Stimulated activated CD4-positive, alpha-beta T cell treated with anti-CD3 and anti-CD28 coated beads, Interleukin-4, amount 100 ng/mL, for 48 hours (primary cell): ENCODE data around the gene C1RL.
"Not testable (repeated sequence)": the region's sequence is repeated elsewhere in the genome, so short reads cannot be mapped to it uniquely, and the experiment has no call there.

Experiments
- DNase-seq, 2 donors: peaks; one replicate each; pipeline ENCODE4 v3.0.0-alpha.2; 2020; ENCODE audit warnings: low read depth in 2 of 2

Gene C1RL

DNA sequence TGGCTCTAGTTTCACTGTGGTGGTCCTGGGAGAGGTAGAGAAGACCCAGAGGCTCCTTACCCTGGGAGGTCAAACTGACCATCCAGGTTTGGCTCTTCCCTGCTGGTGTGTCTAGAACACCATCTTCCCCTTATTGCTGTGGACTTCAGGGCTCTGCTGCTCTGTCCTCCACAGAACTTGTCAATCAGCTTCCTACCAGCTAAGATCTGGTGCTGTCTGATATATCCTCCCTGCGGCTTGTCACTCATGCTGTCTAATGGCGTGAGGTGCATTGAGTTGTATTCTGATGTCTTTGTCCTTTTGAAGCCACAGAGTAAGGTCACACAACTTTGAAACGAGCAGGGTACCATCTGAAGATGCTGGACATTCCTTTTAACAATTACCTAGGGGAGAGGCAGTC is 7.2 kb upstream of the C1RL start:
- no peak for DNase-seq

DNA sequence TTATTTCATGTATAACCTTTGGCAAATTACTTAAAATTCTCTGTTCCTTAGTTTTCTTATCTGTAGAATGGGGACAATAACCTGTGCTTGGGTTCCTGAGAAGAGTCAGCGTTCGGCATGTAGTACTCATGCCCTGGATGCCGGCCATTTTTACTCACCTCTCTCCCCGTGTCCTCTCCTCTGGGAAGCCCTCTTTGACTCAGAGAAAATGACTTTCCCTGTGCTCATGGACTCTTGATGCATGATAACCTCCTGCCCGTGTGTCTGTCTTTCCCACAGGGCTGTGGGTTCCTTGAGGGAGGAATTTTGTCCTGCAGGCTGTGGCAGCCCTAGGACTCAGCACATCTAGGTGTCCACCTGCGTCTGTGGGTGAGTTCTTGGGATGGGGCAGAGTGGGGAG is 5.8 kb upstream of the C1RL start:
- no peak for DNase-seq

DNA sequence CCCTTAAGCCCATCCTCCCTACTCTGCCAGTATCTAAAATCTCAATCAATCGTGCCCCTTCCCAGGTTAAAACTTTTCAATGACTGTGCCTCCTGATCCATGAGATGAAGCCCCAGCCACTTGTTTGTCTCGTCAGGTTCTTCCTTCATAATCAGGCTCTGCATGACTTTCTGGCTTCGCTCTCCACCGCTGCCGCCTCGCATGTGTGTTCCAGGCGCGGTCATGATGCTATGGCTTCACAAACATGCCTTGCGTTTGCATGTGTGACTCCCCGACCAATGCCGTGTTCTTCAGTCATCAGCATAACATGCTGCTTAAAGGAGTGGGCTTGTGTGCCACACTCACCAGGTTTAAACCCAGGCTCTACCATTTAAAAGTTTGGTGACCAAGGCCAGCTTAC is 5.0 kb upstream of the C1RL start:
- DNase-seq, result no peak

DNA sequence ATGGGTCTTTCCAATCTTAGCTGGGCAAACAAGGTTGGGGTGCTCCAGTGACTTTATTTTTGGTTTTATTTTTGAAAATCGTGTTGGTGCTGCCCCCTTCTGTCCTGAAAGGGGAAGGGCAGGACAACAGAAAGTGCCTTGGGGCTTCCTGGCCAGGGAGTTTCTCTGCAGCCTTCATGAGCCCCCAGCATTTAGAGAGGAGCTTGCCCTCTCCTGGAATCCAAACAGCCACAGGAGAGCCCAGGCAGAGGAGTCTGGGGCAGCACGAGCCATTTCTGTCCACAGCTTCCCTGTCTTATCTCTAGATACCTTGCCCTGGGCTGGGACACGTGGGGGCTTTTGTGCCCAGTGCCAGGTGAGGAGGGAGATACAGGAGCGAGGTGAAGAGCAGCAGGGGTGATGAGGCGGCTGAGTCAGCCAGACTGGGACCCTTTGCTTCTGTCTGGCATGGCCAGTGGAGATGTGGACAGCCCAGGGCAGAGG is 4.4 kb upstream of the C1RL start:
- no peak for DNase-seq

DNA sequence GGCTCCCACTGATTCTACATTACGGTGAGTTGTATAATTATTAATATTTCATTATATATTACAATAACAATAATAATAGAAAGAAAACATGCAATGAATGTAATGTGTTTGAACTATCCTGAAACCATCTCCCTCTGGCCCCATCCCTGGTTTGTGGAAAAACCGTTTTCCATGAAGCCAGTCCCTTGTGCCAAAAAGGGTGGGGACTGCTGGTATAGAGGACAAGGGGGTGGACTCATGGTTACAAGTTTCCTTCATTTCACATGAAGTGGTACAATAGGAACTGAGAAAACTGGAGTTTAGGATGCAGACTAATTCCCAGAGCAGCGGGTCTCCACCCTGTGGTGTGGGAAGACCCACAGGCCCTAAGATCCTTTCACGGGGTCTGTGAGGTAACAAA is 3.0 kb upstream of the C1RL start:
- DNase-seq, result no peak

DNA sequence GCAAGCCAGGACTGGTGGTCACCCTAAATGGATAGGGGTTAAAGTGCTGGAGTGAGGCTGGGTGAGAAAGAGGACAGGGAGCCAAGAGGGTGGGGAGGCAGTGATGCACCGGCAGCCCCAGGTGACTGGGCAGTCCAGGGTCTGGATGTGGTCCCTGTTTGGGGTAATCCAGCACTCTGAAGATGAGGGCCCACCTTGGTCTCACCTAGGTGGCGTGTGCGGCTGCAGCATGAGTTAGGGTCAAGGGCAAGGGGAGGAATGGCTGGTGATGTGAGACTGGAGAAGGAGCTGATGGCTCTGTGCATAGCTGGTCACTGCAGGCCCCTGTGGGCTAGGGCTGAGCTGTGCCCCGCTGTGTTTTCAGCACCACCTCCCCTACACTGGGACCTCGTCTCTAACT is 1.6 kb upstream of the C1RL start:
- no peak for DNase-seq

DNA sequence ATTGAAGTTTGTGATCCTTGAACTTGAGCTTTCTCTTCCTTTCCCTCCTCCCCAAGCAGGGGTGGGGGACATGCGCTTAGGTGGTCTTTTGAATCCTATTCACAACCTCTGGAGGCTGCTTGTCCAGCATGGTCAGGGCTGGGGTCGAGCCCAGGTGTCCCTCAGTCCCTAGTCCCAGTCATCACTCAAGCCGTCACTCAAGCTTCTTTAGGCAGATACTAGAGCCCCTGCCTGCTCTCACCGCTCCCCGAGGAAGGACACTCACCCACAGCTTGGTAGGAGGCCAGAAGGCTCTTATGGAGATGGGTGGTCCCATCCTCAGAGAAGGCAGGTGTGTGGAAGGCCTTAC is 532 bp upstream of the C1RL start:
- no peak for DNase-seq

DNA sequence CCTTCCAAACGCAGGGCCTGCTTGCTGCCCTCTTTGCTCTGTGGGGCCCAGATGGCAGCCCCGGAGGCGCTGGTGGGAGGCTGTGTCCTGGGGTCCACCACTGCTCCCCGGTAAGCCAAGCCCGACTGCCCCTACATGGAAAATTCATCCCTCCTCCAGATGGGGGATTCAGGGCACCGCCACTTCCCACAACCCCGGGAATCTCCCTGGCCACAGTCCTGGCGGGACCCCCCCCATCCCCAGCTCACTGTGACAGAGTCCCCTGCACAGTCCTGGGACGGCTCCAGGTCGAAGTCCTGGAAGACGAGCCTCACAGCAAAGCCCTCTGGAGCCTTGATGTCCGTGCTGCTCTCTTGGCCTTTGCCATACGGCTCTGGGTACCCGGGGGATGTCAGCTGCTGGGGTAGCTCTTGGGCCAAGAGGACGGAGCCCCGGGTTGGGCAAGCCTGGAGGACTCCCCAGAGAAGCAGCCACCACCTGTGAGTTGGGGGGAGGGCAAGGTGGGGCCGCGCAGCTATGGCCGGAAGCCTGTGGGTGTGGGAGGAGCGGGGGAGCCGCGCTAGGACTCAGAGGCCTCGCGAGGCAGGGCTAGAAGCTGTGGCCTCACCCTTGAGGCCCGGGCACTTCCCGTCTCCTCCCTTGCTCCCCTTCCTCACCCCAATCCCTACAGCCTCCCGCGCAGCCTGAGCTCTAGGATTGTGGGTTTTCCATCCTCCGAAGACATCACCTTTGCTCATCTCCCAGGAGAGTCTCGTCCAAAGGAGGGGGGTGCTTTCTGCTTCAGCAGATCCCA is 815 bp downstream of the C1RL start:
- peak; percentile 66 to 76 for DNase-seq

DNA sequence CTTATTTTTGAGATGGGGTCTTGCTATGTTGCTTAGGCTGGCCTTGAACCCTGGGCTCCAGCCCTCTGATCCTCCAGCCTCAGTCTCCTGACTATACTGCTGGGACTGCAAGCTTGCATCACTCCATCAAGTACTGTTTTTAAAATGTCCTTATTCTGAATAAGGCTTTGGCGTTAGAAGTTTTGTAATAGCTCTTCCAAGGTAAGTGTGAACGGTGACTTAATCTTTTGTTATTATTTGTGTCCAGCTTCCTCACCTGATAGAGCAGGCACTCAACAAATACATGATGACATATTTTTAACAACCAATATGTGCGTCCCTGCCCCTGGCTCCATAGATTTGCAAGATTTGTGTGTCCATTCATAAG is 1.4 kb downstream of the C1RL start:
- no peak for DNase-seq

DNA sequence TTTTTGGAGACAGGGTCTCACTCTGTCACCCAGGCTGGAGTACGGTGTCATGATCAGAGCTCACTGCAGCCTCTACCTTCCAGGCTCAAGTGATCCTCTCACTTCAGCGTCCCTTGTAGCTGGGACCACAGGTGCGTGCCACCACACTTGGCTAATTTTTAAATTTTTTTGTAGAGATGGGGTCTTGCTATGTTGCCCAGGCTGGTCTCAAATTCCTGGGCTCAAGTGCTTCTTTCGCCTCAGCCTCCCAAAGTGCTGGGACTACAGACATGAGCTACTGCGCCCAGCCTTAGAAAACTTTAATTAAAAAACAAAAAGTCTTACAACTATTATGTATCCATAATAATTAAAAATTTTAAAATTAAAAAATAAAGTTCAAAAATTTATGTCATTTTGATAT is 1.8 kb downstream of the C1RL start:
- not testable (repeated sequence) for DNase-seq

DNA sequence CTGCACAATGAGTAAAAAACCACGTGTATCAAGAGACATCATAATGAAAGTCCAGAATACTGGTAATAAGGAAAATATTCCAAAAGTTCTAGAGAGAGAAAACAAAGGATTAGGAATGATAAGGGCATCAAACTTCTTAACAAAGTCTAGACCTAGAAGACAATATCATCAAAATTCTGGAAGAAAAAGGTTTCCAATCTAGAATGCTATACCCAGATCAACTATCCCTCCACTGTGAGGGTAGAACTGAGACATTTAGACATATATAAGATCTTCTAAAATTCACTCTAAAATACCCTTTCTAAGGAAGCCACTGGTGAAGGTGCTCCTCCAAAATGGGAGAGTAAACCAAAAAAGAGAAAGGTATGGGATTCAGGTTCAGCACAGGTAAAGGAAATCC is 2.9 kb downstream of the C1RL start:
- no peak for DNase-seq

DNA sequence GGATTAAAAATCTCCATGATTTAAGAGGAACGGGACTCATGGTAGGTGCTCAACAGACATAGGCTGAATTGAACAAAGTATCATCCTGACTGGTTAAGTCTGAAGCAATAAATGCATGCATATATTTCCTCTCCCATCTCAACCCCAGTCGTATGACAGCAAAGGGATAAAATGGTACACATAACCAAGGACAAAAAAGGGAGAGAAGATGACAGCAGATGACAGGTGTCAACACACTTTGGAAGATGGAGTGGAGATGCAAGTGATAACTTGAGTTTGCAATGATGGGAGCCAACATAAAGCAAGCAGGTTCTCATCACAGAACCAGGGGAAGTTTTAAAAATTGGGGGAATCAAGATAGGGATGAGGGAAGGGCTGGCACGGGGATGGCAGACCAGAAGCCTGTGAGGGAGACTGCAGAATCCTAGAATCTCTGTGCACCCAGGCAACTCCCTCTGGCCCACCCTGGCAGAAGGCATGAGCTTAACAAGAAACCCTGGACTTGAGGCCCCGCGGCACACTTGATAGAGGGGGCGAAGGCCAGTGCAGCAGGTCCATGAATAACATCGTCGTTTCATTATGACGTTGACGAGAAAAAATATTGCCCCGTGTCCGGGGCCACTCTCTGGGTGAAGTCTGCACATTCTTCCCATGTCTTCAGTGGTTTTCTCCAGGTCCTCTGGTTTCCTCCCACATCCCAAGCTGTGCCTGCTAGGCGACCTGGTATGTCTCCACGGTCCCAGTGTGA is 5.0 kb downstream of the C1RL start:
- no peak for DNase-seq

DNA sequence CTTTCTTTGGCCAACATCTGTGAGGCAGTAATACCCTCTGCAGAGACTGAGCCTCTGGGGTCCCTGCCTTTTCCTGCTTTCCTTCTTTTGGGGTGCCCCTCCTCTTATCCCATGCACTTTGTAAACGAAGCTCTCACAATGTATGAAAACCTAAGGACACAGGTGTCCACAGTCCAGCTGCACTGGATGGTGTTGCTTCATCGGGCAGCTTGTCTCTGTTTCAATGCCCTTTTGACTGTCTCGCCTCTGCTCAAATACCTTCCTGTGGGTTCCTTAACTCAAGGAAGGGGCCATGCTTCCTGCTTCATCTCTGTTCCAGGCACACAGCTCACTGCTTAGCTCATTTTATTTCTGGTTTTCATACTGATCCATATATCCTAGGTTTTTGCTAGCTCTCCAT is 6.4 kb downstream of the C1RL start:
- DNase-seq, result no peak

DNA sequence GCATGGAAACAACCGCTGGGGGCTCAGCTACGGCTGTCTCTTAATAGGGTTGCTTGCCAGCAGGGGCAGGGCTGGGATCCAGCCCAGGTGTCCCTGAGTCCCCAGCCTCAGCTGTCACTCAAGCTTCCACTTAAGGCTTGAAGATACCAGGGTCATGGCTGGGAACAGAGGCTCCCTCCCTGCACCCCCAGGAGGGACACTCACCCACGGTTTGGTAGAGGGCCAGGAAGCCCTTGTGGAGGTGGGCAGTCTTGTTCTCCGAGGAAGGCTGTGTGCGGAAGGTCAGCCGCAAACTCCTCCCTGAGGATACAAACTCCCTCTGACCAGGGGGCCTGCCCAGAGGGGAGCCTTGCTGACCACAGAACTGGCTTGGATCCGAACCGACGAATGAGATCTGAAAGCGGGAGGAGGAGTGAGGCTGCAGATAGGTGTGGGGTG is 7.3 kb downstream of the C1RL start:
- DNase-seq, result no peak

DNA sequence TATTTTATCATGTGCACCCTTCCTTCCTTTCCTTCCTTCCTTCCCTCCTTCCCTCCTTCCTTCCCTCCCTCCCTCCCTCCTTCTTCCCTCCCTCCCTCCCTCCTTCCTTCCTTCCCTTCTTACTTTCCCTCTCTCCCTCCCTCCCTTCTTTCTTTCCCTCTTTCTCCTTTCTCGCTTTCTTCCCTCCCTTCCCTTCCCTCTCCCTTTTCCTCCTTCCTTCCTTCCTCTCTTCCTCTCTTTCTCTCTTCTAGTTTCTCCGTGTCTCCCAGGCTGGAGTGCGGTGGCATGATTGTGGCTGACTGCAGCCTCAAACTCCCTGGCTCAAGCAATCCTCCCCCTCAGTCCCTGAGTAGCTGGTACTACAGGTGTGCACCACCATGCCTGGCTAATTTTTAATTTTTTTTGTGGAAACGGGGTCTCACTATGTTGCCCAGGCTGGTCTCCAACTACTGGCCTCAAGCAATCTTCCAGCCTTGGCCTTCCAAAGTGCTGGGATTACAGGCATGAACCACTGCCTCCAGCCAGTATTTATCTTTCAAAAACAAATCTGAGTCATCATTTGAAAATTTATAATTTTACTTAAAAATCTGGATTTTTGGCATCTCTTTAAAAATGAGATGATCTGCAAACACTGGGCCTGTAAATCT is 7.8 kb downstream of the C1RL start:
- DNase-seq, result no peak

DNA sequence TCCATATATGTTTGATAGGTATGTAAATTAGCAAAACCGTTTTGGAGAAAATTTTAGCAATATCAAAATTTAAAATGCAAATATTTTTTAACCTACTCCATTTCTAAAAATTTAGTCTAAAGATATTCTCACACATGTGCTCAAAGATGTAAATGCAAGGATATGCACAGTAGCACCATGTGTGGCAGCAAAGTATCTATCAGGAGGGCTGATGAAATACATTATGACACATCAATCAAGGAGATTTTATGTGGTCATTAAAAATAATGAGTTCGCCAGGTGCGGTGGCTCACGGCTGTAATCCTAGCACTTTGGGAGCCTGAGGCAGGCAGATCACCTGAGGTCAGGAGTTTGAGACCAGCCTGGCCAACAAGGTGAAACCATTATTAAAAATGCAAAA is 8.8 kb downstream of the C1RL start:
- no peak for DNase-seq

DNA sequence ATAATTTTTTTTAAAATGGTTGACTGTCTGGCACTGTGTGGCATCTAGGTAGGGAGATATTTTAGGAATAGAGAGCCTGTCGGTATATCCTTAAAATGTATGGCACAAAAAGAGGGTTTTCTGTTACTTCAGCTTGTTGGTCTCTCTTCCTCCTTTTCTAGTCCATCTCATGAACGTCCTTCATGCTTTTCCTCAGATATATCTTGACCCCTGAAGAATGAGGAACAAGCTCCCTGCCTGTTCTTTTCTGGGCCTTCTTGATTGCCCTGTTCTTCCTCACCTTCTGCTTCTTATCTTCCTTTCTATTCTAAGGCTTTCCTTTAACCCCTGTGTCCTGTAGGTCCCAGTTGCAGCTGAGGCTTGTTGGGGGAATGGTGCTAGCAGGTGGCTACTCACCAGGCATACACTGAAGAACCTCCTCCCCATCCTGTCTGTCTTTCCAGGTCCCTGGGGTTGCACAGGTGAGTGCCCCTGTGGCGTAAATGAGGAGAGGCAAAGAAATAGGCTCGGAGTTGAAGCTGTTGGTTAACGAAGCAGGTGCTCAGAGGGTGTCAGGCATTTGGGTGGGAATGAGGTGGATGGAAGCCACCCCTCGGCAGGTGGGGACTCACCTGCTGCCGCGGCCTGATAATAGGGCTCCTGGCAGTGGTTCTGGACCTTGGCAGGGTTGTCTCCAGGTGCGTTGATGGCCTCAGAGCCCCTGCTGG is 9.6 kb downstream of the C1RL start:
- no peak for DNase-seq

DNA sequence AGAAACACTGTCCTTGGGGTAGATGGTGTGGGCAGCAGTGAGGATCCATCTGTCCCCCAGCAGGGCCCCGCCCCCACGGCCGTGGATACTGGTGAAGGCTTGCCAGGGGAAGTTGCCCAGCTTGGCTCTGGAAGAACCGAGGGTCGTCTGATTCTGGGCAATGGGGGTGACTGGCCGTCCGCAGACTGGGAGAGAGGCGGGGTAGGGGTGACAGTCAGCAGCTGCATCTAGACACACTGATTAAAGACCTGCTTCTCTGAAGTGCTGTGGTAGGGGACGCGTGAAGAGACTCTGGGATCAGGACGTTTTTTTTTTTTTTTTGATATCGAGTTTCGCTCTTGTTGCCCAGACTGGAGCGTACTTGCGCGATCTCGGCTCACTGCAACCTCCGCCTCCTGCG is 12.0 kb downstream of the C1RL start:
- DNase-seq, result no peak

DNA sequence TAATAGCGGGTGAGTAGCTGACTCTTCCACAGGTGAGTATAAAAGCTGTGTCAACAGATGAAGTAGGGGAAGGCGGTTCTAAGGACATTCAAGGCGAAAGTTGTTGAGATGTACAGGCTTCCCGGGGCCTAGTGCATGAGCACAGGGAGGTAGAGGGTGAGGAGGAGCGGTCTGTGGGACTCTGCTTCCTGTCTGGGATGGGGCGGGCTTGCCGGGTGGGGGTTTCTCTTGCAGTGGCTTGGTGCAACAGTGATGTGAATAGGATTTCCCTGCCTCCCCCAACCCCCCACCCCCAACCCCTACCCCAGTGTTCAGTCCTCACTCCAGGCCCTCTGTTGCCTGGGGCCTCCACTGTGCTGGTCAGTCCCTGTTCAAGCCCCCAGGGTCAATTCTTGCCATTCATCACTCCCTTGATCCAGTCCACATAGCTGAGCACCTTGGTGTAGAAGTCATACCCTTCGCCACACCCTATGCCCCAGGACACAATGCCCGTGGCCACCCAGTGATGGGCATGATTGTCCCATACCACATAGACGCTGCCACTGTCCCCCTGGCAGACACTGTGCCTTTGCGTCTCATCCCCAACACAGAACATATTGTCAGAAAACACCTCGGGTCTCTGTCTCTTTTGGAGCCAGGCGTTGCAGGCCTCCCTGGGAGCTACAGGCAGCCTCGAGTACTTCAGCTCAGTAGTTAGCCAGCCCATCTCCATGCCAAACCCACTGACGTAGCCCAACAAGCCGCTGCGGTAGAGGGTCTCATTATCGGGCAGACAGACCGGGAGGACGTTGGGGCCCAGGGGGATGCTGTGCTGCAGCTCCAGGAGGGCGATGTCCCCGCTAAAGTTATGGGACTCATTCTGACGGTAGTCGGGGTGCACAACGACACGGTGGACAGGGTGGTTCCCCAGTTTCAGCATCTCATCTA is 12.7 kb downstream of the C1RL start:
- DNase-seq, result no peak

DNA sequence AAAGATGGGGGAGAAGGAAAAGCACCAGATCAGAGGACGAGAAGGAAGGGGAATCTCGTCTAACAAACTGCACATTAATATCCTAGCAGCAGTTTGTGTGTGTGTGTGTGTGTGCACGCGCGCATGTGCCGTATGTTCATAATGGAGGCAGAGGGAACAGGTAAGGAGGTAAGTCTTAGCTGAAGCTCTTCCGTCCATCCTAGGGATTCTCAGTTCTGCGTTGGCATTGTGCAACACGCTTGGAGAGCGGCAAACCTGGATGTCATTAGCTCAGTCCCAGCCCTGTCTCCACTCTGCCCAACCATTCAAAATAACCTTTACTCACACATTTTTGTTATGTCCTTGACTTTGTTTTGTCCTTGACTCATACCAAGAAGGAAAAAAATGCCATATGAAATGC is 15.1 kb downstream of the C1RL start:
- no peak for DNase-seq

DNA sequence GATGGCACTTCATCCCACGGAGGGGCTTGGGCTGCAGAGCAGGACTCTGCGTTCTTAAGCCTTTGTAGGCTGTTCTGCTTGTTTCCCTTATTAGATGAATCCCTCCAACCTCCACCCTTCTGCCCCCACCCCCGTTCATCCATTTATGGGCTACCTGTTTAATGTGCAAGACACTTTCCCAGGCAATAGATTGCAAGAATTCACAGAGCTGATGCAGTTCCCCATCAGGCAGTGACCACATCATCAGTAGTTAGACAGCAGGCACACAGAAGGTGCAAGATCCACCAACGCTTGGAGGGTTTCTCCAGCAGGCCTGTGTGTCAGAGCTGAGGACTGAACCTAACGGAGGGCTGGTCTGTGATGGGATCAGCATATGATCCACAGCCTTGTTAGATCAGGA is 15.5 kb downstream of the C1RL start:
- no peak for DNase-seq
